ENCODE results near the gene SPOP.
"Not testable (repeated sequence)": the region's sequence is repeated elsewhere in the genome, so short reads cannot be mapped to it uniquely, and the experiment has no call there.

The SPOP gene

DNA sequence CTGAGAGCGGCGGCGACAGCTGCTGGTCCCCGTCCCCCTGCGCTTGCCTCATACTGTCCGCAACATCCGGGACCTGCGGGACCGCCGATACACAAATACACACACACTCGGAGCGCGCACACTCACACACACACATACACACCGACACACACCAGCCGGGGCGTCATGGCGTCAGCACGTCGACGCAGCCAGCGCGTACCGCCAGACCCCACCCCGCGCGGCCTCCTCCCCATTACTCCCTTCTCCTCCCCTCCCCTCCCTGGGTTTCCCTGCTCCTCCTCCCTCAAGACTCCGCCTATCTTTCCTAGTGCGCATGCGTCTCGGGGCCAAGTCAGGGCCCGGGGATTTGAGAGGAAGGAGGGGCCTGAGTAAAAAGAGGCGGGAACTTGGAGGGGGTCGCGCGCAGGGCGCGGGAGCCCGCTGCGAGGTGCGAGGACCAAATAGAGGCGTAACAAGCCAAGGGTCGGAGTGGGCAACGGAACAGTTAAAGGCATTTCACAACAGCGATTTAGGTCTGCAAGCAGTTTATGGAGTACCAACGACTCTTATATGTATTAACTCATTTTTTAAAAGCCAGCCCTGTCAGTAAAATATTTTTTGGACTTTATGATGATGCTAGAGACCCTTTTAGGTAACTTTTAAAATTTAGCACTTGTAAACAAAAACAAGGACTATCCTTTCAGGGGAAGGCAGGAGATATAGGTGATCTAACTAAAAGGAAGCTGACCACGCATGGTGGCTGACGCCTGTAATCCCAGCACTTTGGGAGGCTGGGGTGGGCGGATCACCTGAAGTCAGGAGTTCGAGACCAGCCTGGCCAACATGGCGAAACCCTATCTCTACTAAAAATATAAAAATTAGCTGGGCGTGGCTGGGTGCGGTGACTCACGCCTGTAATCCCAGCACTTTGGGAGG lies at the start of gene SPOP:
TSS of gene SPOP (minus strand) at position 165 of the 915 bp plus-strand sequence. CDS start 55,287 bp downstream, outside the sequence.
- peak; percentile 99 for DNase-seq

DNA sequence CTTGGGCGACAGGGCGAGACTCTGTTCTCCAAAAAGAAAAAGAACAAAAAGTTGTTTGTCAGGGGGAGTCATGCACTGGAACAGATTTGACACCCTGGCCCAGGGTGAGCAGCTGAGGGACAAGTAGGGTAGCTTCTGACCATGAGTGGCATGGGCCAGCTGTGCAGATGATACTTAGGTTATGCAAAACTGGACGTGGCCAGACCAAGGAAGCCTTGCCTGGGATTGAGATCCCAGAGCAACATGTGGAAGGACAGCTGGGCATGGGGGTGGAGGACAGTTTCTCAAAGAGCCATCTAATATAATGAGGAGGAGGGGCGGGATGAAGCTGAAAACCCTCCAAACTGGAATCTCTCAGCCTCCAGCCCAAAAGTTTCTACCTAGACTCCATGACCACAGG lies 49.5 kb upstream of the SPOP start:
- no peak for DNase-seq

DNA sequence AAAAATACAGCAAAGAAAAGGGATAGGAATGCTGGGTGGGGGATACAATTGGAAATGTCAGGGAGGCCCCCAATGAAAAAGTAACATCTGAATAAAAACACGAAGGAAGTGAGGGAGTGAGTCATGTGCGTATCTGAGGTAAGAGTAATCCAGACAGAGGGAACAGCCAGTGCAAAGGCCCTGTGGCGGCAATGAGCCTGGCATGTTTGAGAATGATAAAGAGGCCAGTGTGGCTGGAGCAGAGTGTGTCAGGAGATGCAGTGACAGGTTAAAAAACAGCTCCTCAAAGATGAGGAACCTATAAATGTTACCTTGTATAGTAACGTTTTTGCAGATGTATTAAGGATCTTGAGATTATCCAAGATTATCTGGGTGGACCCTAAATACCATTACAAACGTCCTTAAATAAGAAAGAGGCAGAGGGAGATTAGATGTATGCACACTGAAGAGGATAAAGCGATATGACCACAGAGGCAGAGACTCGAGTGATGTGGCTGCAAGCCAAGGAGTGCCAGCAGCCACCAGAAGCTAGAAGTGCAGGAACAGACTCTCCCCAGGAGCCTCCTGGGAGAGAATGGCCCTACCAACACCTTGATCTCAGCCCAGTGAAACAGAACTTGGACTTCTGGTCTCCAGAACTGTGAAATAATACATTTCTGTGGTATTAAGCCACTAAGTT lies 47.7 kb upstream of the SPOP start:
- no peak for DNase-seq

DNA sequence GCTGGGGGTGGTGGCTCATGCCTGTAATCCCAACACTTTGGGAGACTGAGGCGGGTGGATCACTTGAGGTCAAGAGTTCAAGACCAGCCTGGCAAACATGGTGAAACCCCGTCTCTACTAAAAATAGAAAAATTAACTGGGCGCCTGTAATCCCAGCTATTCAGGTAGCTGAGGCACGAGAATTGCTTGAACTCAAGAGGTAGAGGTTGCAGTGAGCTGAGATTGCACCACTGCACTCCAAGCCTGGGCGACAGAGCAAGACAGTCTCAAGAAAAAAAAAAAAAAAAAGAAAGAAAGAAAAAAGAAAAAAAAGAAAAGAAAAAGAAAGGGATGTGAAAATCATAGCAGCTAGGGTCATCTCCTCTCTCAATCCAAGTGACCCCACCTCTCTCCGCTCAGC lies 46.7 kb upstream of the SPOP start:
- not testable (repeated sequence) for DNase-seq

DNA sequence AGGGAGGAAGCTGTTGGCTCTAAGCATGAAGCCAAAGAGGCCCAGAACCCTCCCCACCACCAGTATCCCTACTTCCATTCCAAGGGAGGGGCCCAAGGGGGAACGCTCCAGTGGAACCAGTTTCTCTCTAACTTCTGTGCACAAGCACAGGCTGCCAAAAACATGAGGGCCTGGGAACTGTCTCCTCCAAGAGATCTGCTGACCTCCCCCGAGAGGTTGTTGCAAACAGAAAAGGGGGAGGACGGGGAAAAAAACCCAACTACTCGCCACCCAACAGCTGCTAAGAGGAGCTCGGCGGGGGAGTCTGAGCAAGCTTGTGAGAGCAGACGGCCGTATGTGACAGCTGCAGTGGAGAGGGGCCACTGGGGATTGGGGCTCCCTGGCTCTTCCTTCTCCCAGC lies 45.5 kb upstream of the SPOP start:
- DNase-seq, result no peak

DNA sequence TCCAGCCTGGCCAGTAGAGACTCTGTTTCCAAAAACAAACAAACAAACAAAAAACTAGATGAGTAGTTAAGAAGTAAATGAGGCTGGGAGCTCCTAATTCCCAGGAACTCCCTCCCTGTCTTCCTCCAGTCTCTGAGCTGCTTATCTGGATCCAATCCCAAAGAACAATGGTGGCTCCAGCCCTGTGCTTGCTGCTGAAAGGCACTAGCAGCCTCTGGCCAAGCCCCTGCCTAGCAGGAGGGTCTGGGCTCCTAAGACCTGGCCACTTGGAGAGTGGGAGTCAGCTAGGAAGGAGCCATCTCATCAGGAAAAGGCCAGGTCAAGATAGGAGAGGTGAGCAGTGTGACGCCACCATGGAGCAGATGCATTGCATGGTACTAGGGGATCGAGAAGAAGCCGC lies 44.2 kb upstream of the SPOP start:
- no peak for DNase-seq

DNA sequence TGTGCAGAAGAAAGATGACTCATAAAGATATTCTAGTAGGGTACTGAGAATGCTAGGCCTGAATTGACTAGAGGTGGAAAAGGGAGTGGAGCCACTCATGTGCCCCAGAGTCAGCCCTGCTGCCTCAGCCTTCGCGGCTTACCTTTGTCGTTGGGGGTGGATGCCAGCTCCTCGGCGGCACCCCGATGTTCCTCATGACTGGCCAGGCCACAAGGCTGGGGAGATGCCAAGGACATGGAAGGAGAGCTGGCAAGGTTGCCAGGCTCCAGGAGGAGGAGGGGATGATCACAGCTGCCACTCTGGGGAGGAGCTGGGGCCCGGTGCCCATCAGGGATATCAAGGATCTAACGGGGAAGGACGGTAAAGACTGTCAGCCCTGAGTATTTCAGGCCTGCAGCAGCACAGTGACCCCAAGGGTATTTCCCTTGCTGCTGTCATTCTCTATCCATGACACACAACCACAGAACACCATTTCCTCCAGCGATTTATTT lies 39.5 kb upstream of the SPOP start:
- DNase-seq, result no peak

DNA sequence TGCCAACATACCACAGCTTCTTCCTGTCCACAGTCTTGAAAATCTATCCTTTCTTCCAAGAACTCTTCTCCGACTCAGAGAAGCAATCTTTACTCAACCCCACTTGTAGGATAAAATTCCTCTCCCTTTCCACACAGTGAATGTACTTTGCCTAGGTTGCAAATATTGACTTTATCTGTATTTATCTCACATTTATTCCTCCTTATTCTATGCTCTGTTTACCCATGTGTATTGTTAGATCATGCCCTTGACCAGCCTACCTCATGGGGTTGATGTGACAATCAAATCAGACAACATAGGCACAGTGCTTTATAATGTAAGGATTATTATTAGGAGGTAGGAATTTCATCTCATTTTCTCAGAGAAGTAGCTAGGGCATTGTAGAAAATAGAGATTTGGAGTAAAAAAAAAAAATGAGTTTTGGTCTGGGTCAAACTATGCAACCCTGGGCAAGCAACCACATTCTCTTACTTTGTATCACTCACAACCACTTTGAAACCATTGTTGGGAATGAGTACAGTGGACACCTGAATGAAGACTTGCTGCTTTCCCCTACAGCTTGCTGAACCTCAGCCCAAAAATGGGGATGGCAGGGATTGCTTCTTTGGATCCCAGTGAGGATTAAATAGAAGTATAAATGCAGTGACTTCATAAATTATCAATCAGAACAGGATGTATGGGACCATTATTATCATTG lies 38.9 kb upstream of the SPOP start:
- DNase-seq, result no peak

DNA sequence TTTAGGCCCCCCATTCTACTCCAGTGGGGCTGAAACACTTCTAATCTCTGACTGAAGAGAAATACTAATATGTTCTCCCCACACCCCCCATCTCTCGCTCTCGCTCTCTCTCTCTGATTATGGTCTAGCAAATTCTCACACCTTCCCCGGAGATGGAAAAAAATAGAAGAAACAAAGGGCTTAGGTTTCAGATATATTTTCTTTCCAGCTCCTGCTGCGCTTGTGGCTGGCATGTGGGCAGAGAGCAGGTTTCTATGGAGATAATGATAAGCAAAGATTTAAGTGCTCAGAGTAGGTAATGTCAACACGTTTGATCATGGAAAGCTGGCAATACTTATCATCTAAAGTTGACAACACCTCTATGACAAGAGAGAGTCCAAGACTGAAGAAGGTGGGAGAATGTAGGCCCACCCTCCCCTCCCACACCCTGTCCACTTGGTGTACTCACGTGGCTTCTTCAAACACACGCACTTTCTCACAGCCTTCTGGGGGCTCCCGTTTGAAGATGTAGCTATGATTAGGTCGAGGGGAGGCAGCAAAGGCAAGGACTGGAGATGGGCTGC lies 37.9 kb upstream of the SPOP start:
- no peak for DNase-seq

DNA sequence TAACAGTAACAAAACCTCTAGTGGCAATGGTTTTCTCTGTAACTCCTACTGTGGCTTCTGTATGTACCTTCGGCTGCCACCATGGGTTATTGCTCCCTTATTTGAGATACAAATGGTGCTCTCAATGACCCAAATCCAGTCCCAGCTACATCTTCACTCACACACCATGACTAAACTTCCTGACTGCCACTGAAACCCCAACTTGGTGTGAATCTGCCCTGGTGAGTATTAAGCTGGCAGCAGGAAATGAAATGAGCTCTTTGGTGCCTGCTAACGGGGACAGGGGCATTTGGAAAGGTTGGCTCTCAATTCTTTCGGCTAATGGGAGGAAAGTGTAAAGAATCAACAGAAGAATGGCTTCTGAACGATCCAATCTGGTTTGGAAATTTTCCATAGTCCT lies 37.3 kb upstream of the SPOP start:
- no peak for DNase-seq

DNA sequence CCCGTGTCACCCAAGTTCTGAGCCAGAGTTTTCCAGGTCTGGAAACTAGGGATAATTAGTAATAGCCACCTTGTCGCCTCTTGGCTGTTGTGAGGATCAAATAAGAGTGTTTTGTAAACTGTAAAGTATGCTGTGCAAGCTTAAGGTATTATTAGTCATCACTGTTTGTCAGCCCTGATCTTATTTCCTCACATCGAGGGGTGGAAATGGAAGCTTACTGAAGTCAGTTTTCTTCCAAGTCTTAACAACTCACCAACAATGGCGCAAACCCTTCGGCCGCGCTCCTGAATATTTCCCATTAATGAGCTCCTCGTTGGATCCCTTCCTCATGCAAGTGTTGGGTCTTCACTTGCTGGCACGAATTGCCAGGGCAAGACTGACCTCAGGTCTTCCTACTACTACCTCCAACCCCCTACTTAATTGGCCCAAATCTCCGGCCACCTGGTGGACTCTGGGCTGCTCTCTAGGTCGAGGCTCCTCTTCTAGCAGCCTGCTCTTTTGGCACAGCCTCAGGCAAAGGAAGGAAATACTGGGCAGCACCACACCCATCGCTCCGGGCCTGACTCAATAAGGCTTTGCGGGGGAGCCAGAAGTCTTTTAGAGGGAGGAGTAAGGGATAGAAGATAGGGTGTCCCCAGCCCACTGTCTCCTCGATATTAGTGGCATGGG lies 30.8 kb upstream of the SPOP start:
- peak; percentile 21 for DNase-seq

DNA sequence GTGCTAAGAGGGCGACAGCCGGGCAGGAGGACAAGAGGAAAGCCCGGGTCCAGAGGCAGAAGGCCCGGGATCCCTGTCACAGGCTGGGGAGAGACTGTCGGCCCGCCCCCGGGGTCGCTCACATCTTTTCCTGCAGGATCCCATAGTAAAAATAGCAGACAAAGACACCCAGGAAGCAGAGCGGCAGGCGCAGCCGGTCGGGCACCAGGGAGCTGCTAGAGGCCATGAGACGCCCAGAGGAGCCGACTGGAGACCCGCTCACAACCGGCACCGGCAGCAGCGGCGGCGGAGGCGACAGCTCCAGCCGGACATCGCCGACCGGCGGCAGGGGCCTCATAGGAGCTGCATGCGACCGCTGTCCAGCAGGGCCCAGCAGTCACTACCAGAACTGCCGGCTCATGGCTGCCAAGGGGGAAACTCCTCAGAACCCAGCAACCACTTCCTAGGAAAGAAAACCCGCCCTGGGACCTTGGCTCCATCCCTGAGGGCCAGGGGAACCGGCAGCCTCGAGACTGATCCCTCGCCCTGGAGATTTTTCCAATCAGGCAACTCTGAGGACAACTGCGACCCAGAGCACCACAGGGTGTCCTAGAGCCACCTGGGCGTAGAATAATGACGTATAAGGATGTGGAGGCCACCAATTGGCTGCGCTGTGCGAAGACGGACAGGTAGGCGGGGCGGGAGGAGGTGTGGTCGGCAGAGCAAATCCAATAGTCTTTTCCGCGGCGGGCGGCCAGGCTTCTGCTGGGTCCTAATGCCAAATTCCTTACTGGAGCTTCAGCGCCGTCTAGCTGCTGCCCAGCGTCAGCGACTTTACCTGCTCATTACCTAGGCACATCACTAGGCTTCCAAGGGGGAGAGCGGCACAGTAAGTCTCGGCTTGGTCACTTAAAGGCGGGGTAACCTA lies 30.0 kb upstream of the SPOP start, which contains the start of gene SLC35B1:
TSS of gene SLC35B1 (minus strand) at position 357 of the 907 bp plus-strand sequence. CDS start at position 226, 131 bp downstream.
- DNase-seq, result peak; percentile 99

DNA sequence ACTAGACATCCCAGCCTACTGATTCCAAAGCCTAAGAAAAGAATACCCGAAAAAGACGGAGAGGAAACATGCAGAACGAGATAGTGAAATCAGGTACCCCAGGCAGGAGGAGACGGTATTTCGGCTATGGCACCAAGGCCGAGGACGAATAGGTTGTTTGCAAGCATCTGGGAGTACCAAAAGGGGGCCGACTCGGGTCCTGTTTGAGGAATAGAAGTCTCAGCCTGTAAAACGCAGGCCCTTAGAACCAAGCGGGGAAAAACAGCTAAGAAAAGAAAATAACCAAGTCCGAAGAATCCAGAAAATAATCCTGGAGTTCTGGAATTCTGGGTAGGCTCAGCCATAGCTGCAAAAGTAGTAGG lies 29.3 kb upstream of the SPOP start:
- peak; percentile 23 for DNase-seq

DNA sequence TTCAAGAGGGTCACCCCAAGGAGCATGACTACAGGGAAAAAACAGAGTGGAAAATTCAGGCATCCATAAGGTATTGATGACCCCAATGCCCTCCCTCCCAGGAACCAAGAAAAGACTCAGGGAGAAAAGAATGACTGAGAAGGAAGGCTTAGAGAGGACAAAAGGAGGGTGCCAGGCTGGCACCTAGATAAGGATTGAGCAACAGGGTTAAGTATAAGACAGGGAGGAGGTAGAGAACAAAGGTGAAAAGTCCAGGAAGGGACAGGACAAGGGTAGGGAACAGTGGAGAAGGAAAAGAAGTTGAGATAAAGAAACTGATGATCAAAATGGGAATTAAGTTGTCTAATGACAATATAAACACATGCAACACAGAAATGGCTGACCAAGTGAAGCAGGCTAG lies 27.4 kb upstream of the SPOP start:
- DNase-seq, result no peak

DNA sequence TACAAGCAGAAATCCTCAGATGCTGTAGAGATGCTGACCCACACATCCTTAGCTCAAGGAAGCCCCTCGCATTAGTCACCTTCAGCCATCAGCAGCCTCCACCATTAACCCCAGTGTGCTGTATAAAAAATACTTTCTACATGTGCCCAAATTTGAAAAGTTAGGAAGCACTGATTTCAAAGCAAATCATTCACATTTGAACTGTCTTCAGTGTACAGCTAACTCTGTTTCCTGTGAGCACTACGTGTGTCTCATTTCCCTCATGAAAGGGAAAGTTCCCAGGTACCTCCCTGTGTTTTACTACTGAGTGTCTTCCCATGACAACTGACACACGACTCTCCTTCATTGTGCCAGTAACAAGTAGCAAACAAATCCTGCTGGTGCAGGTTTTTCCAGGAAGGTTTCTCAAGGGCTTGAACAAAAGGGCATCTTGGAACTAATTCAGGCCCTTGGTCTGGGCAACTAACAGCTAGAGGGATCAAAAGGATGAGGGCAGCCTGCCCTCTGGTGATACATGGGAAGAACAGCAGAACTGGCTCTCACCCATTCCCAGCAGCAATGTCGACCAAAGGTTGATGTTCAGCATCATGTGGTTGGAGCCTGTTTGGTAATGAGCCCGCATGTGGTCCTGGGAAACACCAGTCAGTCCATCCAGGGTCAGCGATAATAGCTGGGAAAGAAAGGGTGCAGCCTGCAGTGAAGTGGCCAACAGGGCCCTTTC lies 25.8 kb upstream of the SPOP start:
- peak; percentile 45 for DNase-seq

DNA sequence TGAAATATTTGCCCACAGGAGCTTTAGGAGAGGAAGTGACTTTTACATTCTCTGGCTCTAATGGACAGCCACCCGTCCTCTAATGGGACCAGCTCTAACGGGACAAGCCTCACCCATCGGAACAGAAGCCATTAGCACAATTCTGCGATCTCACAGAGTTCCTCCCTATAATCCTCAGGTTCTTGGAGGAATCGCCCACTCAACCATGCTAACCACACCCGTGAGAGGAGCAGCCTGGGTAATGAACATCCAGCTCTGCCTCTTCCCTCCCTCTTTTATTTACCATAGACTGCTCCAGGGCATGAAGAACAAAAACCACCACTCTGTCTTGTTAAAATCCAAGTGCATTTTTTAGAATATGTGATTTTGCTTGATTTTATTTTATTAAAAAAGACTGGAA lies 23.1 kb upstream of the SPOP start:
- no peak for DNase-seq

DNA sequence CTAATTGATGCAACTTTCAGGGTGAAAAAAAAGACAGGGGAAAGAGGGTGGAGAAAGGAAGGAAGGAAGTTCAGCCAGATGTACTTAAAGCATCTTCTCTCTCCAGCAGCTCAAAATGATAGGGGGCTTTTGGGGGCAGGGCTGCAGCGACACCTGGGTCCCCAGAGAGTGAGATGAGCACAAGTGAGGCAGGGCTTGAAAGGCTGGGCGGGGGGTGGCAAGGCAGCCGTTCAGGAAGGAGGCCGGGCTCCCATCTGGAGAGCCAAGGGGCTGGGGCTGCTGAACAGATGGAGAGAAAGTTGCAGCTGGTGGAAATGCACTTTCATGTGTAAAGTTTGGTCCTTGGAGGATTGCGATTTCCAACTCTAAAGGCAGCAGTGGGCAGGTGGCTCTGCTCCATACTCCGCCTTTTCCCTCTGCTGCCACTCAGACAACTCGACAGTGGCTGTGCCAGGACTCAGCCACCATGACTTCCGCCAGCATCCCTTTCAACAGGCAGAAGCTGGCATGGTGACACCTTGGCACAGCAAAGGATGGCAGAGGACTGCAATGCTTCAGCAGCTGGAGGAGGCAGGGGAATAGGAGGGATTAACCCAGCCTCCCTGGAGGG lies 22.2 kb upstream of the SPOP start:
- DNase-seq, result no peak

DNA sequence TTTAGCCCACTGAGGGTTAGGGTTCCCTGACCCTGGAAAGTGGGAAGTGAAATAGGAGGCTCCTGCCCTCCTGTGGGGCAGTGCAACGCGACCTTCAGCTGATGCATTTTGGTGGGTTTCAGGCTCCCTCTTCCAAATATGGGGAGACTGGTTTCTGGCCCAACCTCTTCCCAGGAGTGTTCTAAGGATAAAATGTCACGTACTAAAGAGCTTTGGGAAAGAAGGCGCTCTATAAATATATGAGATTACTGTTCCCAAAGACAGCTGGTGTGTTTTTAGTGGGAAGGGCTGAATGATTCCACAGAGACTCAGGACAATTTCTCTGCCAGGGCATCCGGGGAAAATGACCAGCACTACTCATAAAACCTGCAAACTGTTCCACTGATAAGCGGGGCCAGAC lies 20.1 kb upstream of the SPOP start:
- no peak for DNase-seq

DNA sequence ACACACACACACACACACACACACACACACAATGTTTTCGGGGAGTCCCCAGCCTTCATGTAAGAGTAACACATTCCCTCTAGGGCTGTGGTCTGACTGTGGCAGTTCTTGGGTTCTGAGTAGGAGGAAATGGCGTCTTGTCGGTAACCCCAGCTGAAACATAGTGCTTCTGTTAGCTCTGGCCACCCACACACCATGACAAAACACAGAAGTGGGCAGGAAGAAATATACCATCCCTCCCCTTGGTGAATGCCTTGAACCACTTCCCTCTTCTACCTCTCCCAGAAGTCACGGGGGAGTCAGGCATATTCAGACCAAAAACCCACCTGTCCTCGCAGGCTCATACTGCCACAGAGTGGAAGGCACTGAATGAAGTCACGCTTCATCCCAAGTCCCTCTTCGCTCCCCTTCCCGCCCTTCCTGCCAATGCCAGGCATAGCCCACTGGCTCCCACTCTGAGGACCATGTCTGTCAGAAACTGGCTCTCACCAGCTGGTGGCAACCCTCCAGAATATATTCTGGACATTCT lies 18.4 kb upstream of the SPOP start:
- DNase-seq, result peak; percentile 84

DNA sequence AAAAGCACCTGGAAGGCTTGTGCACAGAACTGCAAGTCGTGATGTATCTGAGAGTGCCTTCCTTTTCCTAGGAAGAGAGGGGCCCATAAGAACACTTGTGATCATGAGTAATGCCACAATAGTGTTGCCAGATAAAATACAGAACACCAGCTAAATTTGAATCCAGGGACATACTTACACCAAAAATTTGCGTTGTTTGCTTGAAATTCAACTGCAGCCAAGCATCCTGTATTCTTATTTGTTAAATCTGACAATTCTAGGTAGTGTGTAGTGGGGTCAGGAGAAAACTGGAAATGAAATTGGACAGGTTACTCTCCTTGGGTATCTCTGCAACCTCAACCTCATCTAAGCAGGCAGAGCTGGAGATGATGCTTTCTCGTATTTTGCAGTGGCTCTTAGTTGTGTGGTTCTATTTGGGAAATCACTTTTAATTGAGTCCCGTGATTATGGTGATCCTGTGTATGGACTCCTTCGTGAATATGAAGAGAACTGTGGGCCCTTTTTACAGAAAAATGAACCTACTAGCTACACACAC lies 17.9 kb upstream of the SPOP start:
- DNase-seq, result no peak
